C4-2B (cell line): ENCODE results near the gene CDC42BPB.

Source experiments
- ZFX ChIP-seq: fragments of 450-650 bp; IDR thresholded peaks from 2 replicates; pipeline ENCODE4 v1.6.1; 2017
- TF ChIP-seq, protein P1 (sequence below): fragments of 450-650 bp; conservative IDR thresholded peaks from 2 replicates; pipeline ENCODE4 v1.5.1; 2017; ENCODE audit warnings: mild to moderate bottlenecking

DNA sequence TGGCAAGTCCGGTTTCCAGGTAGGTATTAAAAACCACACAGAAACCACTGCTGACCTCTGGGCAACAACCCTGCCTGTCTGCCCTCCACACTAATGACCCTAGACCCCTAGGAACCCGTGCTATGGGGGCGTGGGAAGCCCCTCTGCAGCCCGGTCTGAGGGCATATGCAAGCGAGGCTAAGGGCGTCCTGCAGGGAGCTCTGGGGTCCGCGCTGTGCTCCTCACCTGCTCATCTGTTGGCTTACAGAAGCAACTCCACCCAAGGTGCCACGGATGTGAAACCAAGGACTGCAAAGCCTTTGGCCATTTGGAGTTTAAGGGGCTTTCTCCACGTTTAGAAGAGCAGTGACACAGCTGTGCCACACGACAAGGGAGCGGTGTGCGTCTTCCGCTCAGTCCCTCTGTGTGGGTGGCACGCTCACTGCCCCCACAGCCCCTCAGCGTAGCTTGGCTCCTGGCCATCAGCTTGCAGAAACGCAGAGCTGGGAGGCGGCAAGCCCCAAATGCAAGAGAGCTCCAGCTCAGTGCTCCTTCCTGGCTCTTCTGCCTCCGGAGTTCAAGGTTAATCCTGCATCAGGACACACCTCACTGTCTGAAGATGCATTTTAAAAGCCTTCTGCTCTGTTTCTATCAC, 116.5 kb downstream of the CDC42BPB start:
- TF ChIP-seq, protein P1, sequence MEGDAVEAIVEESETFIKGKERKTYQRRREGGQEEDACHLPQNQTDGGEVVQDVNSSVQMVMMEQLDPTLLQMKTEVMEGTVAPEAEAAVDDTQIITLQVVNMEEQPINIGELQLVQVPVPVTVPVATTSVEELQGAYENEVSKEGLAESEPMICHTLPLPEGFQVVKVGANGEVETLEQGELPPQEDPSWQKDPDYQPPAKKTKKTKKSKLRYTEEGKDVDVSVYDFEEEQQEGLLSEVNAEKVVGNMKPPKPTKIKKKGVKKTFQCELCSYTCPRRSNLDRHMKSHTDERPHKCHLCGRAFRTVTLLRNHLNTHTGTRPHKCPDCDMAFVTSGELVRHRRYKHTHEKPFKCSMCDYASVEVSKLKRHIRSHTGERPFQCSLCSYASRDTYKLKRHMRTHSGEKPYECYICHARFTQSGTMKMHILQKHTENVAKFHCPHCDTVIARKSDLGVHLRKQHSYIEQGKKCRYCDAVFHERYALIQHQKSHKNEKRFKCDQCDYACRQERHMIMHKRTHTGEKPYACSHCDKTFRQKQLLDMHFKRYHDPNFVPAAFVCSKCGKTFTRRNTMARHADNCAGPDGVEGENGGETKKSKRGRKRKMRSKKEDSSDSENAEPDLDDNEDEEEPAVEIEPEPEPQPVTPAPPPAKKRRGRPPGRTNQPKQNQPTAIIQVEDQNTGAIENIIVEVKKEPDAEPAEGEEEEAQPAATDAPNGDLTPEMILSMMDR = no peak
- TF ChIP-seq ZFX = no peak
